ENCODE results near the gene PDPR.
"Not testable (repeated sequence)": the region's sequence is repeated elsewhere in the genome, so short reads cannot be mapped to it uniquely, and the experiment has no call there.

The PDPR gene

DNA sequence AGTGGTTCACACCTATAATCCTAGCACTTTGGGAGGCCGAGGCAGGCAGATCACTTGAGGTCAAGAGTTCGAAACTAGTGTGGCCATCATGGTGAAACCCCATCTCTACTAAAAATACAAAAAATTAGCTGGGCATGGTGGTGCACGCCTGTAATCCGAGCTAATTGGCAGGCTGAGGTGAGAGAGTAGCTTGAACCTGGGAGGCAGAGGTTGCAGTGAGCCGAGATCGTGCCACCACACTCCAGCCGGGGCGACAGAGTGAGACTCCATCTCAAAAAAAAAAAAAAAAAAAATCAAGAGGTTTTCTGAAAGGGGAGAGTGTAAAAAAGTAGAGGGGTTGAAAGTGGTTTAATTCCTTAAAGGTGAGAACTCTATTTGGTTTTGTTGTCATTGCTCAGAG lies 21.7 kb downstream of the PDPR start:
- not testable (repeated sequence) for DNase-seq

DNA sequence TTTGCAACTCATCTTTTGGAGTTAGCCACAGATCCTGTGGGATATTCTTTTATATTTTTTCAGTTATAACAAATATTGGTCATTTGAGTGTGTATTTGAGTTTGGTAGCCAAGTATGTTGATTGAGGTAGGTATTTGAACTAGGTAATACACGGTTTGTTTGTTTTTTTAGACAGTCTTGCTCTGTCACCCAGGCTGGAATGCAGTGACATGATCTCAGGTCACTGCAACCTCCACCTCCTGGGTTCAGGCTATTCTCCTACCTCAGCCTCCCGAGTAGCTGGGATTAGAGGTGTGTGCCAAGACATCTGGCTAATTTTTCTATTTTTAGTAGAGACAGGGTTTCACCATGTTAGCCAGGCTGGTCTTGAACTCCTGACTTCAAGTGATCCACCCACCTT lies 22.5 kb downstream of the PDPR start:
- not testable (repeated sequence) for DNase-seq

DNA sequence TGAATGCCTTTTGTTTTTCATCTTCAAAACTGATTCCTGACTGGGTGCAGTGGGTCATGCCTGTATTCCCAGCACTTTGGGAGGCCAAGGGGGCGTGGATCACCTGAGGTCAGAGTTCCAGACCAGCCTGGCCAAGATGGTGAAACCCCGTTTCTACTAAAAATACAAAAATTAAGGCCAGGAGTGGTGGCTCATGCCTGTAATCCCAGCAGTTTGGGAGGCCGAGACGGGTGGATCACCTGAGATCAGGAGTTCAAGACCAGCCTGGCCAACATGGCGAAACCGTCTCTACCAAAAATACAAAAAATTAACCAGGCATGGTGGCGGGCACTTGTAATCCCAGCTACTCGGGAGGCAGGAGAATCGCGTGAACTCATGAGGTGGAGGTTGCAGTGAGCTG lies 28.6 kb downstream of the PDPR start:
- not testable (repeated sequence) for DNase-seq

DNA sequence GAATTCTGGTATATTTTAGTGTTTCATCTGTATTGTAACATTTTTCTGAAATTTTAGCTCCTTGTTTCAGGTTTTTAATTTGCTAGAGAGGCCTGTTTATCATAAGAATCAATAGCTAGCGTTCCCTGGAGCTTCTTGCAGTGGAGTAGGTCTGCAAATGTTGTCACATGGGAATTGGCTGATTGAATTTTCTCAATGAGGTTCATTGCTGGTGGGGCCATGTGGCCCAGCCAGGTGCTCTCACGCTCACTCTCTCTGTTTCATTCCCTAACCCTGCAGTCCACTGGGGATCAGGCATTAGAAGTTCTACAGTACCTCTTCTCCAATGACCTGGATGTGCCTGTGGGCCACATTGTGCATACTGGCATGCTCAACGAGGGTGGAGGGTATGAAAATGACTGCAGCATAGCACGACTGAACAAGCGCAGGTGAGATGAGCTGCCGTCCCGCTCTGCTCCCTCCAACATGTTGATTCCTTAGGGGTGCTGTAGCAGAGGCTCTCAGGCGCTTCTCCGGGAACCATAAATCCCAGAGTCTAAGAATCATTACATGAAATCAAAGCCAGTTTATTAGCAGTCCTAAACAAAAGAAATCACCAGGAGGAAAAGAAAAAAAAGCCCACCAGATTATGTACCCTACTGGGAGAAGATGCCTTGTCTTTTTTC lies 29.2 kb downstream of the PDPR start:
- DNase-seq: not testable (repeated sequence)

DNA sequence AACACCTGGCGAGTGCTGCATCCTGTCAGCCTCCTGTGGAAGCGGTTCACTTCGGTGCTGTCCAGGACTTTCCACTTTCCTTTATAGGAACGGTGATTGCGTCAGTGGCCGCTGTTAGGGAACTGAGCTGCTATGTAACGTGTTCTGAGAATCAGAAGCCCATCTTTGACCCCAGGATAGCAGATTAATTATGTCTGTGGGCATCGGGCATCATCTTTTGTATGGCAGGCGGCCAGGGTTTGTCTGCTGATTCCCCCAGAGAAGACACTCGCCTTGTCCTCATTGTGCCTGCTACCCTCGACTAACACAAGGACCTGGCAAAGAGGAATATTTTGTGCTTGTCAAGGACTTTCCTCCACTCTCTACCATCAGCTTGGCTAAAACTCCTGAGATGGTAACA lies 33.7 kb downstream of the PDPR start:
- not testable (repeated sequence) for DNase-seq

DNA sequence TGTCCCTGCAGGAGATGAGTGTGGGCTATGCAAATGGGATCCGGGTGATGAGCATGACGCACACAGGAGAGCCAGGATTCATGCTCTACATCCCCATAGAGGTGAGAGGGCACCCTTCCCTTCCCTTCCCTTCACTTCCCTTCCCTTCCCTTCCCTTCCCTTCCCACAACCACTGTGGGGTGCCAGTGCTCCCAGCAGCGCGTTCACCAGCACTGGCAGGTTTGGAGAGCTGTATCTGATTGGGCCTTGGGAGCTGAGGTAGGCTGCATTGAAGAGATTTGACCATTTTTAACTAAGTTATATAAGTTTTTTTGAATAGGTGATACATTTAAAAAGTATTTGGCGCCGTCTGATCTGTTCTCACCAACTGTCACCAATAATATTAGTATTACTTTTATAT lies 34.3 kb downstream of the PDPR start:
- DNase-seq: not testable (repeated sequence)

GRCh38 chr16:70149296-70149695 lies 35.2 kb downstream of the PDPR start:
- DNase-seq: not testable (repeated sequence)

GRCh38 chr16:70151391-70151790 lies 37.3 kb downstream of the PDPR start:
- no peak for DNase-seq

DNA sequence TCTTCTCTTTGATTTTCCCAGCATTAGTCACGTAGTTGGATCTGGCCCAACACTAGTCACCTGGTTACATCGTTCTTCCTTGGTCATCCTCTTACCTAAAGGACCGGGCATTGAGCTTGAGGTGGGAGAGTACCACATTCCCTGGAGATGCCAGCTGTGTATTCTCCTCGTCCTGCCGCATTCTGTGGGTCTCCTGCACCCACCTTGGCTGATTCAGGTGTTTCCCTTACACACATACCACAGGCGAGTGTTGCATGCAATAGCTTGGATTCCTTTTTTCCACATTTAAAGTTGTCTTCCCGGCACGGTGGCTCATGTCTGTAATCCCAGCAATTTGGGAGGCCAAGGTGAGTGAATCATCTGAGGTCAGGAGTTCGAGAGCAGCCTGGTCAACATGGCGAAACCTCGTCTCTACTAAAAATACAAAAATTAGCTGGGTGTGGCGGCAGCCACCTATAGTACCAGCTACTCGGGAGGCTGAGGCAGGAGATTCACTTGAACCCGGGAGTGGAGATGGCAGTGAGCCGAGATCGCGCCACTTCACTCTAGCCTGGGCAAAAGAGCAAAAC lies 37.9 kb downstream of the PDPR start:
- no peak for DNase-seq

DNA sequence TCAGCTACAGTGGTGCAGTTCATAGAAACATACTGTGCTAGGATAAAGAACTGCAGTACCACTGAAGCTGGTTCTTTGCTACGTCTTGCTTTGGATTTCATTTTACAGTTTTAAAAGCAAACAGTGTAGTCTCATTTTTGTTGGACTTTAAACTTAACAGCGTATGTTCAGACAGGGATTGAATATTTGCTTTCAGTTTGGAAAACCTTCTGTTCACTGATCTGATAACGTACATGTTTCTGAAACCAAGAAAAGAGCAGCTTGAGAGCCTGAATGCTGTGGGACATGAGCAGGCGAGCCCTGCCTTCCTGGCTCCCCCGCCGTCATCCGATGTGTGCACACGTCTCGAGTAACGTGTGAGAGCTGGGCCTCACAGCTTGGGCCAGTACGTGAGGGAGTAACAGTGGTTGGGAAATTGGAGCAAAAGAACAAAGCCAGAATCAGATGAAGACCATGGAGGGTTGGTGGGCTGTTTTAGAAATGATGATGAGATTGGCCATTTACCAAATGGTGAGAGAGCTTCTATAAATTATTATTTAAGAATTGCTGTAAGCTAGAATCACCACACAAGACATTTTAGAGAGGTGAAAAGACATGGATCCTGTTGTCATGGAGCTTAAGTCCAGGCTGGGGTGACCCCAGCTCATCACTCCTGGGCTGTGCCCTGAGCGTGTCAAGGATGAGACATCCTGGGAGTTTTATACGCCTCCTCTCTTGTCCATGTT lies 38.6 kb downstream of the PDPR start:
- no peak for DNase-seq

DNA sequence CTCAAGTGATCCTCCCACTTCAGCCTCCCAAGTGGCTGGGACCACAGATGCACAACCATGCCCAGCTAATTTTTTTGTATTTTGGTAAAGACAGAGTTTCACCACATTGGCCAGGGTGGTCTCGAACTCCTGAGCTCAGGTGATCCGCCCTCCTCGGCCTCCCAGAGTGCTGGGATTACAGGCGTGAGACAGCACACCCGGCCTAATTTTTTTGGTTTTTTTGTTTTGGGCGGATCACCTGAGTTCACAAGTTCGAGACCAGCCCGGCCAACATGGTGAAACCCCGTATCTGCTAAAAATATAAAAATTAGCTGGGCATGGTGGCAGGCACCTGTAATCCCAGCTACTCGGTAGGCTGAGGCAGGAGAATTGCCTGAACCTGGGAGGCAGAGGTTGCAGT lies 40.6 kb downstream of the PDPR start:
- not testable (repeated sequence) for DNase-seq

DNA sequence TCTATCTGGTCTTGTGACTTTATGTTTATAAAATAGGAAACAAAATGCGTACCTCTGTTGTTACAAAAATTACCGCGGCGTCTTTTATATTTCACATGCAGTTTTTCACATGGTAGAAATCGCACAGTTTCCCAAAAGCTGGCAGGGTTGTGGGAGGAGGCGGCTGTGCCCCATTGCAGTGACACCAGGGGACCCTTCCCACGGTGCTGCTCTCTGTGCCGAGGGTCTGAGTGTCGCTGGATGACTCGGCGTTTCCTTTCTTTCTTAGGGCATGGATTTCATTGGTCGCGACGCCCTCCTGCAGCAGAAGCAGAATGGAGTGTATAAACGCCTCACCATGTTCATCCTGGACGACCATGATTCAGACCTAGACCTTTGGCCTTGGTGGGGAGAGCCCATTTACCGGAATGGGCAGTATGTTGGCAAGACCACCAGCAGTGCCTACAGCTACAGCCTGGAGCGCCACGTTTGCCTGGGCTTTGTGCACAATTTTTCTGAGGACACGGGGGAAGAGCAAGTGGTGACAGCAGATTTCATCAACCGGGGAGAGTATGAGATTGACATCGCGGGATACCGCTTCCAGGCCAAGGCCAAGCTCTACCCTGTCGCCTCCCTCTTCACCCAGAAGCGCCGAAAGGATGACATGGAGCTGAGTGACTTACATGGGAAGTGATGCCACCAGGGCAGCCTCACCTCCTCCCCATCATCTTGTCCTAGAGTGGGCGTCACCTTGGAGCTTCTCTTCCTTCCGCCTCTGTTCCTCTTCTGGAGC lies 42.3 kb downstream of the PDPR start:
- no peak for DNase-seq

- no peak for DNase-seq
Observed at GRCh38 chr16:70157105-70157476, 43.0 kb downstream of the PDPR start.

DNA sequence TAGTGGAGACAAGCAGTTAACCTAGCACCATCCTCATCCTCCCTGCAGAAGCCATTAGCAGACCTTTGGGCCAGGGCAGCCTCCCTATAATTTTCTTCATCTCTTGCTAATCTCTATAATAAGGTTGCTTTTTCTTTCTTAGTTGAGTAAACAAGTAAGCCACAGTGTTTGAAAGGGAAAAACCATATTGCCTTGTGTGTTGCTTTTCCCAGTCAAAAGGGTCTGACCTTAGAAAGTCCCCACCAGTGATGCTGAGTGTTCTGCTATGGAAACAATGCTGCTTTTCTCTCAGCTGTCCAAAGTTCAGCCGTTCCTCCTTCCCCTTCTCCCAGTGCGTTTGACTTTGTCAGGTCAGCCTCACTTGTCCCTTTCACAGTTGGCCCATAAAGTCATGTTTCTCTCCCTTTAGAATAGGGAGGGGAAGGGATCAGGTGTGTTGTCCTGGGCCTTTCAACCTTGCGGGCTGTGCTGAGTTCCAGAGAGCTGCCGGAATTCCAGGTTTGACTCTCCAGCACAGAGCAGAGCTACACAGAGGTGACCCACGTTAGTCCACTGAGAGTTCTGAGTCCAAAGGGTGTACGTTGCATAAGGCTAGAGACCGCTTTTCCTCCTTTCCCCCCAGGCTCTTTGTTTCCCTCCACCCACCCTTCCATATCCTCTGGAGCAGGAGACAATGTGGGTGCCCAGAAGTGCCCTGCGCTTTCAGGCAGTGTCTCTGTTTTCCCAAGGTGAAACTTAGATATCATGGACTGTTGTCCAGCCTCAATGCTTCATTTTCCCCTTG lies 43.5 kb downstream of the PDPR start:
- no peak for DNase-seq

- DNase-seq: no peak
Observed at GRCh38 chr16:70158261-70158939, 44.3 kb downstream of the PDPR start.

- DNase-seq: no peak
Observed at GRCh38 chr16:70159355-70160348, 45.5 kb downstream of the PDPR start.

DNA sequence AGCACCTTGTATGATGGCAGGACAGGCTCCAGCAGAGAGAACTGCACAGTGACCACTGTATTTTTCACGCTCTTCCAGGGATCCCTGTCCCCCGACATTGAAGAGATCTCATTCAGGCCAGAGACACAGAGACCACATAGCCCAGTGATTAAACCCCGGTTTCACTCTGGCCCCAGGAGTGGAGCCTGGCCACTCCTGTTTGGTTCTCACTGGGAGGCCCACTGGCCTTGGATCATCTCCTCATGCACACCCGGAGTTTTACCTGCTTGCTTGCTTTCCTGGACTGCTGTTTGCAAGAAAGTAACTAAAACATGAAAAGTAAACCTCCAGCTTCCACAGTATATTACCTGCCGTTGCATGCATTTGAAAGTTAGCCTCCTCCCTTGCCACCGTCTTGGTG lies 46.3 kb downstream of the PDPR start:
- DNase-seq: no peak

DNA sequence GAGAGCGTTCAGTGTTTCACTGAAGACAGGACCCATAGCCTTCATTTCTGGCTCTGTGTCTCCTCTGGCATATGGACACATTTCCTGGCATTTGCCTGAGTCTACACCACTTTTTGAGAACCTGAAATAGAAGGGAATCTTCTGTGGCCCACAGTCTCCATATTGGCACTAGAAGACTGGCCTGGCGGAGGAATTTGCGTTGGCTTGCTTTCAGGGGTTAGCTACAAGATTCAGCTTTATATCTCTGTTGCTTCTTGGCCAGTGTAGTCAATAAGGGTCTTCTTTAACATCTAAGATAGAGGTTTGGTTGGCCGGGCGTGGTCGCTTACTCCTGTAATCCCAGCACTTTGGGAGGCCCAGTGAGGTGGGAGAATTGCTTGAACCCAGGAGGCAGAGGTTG lies 46.7 kb downstream of the PDPR start:
- no peak for DNase-seq

DNA sequence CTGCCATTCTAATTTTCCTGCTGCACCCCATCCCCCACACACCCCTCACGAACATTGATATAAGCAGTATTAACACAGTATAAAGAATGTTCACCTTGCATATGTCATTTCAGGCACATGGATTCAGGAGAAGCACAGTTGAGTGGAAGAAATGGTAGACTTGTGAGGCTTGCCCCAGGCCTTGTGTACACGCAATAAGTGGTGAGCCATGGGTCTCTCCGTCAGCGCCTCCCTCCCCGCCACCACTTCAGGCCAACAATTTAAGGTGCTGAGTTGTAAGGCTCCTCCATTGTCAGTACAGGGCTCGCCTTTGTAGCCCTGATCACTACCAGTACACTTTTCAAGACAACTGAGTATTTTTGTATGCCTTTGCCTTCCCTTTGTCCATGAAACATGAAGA lies 47.2 kb downstream of the PDPR start:
- DNase-seq: no peak

DNA sequence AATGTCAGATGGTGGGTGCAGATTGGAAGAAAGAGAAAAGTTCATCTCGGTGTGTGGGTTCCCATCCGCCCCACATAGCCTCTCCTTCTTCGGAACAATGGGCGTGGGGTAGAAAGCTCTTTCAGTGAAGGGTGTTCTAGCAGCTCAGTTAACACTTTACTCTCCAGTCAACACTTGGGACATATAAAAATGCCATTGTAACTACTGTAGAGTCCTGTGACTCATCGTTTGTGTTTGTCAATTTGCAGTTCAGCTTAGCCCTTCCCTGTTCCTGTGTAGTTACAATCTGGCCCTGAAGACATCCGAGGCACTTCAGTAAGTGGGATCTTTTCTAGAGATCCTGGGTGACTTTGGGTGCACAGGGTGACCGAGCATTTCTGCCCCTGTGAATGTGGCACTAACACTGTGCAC lies 47.9 kb downstream of the PDPR start:
- DNase-seq: no peak

GRCh38 chr16:70163596-70163995 lies 49.5 kb downstream of the PDPR start:
- no peak for DNase-seq
